T-helper 2 cell treated with Interferon-gamma antibody and Interleukin-4, amounts not matched to agents 100 ng/mL and 5 ng/mL, for 36 hours (primary cell): ENCODE results near the gene IFNL1. TPM values are rescaled to one million over a fixed set of nuclear protein-coding genes. Genes with fewer than 3 reads are reported as not detected.
"Not testable (repeated sequence)": the region's sequence is repeated elsewhere in the genome, so short reads cannot be mapped to it uniquely, and the experiment has no call there.

Experiments
- intact Hi-C: fragments of 100-400 bp; cut with micrococcal nuclease; formaldehyde crosslinking; loops from one replicate; pipeline ENCODE4 v1.15.1; 2023
- total RNA-seq: library from RNA; stranded (reverse); gene quantifications from 2 replicates; pipeline ENCODE4 v1.2.3, GENCODE V29; 2022

Gene IFNL1
- total RNA-seq, 1 donor from 2014 or later, result 0.25 TPM

DNA sequence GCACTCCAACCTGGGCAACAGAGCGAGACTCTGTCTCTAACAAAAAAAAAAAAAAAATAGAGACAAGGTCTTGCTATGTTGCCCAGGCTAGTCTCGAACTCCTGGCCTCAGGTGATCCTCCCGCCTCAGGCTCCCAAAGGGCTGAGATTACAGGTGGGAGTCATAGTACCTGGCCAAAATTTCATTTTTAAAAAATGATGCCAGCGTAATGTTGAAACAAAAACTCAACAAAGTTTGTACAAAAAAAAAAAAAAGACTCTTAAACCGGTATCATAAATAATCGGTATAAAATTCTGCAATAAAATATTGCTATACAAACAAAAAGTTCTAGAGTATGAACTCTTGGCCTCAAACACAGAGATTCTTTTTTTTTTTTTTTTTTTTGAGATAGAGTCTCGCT lies 36.1 kb downstream of the IFNL1 start:
- intact Hi-C loops, result no loop called here

DNA sequence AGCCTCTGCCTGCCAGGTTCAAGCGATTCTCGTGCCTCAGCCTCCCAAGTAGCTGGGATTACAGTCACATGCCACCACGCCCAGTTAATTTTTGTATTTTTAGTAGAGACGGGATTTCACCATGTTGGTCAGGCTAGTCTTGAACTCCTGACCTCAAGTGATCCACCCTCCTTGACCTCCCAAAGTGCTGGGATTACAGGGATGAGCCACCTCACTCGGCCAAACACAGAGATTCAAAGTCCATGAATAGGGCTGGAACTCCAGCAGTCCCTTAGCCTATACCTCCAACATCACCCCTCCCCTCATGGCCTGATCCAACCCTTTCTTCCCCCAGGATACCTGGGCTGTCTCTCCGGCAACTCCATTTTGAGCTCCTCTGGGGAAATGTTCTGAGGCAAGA lies 36.5 kb downstream of the IFNL1 start:
- intact Hi-C loops, result not testable (repeated sequence)

DNA sequence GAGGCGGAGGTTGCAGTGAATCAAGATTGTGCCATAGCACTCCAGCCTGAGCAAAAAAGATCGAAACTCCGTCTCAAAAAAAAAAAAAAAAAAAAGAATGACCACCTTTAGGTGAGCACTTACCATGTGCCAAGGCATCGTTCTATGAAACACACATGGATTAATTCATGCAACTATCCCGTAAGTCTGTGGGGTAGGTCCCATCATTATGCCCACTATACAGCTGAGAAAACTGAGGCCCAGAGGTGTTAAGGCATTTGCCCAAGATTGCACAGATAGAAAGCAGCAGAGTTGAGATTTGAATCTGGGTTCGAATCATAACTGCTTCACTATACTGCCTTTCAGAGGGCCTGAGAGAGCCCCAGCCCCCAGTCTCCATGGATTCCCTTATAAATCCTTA lies 37.3 kb downstream of the IFNL1 start:
- intact Hi-C loops, result no loop called here

DNA sequence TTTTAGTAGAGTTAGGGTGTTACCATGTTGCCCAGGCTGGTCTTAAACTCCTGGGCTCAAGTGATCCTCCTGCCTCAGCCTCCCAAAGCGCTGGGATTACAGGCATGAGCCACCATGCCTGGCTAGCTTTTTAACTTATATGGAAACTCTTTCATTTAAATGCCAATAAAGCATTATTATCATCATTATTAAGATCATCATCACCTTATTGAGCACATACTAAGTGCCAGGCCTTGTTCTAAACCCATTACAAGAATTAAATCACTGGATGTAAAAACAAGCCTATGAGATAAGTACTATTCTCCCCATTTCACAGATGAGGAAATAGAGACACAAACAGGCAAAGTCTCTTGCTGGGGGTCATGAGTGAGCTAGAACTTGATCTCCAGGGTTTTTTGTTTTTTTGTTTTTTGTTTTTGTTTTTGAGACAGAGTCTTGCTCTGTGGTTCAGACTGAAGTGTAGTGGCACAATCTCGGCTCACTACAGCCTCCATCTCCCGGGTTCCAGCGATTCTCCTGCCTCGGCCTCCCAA lies 38.3 kb downstream of the IFNL1 start:
- intact Hi-C loops, result no loop called here

- intact Hi-C loops, result loop anchor here (1.0 kb wide), 1 partner anchor 56 kb away; the partner anchor contains the start of genes MED29 and PAF1
These were observed 39.0 kb downstream of the IFNL1 start for GRCh38 chr19:39335168-39335548.

DNA sequence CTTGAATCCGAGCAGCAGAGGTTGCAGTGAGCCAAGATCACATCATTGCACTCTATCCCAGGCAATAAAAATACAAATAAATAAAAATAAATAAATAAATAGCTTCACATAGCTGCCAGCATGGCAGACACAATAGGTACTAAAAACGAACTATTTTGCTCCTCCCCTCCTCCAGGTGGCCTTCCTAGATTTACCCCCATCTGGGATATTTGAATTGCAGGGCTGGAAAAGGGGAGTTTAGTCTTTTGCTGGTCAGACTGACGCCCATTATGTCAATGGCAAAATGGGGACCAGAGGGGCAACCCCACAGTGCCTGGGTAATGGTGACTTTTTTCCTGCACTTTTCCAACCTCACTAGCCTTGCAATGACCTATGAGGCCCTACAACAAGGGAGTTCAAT lies 40.3 kb downstream of the IFNL1 start:
- intact Hi-C loops, result loop anchor here (2.0 kb wide), 1 partner anchor 212 kb away; the partner anchor contains the start of gene PAK4

DNA sequence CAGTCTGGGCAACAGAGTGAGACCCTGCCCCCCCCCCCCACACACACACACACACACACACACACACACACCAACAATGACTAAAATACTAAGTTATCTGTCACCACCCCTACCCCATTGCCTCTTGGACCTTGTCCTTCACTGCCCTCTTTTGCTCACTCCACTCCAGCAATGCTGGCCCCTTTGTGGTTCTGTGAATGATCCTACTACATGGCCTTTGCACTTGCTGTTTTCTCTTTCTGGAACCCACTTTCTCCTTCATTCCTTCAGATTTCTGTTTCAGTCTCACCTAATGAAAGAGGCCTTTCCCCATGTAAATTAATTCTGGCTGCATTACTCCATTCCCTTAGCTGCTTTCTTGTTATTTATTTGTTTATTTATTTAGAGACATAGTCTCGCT lies 43.5 kb downstream of the IFNL1 start:
- intact Hi-C loops, result no loop called here

GRCh38 chr19:39340156-39340555 lies 43.9 kb downstream of the IFNL1 start:
- intact Hi-C loops, result not testable (repeated sequence)

- intact Hi-C loops, result no loop called here
These were observed 45.0 kb downstream of the IFNL1 start for GRCh38 chr19:39341129-39341718.

- intact Hi-C loops, result loop anchor here (1.0 kb wide), 3 partner anchors 49 to 220 kb away; partner anchors contain the start of genes MED29, PAF1 and PLEKHG2
These were observed 45.8 kb downstream of the IFNL1 start, which contains the start of gene SAMD4B for GRCh38 chr19:39341719-39342604. SAMD4B (plus strand) TSS chr19:39342421; CDS start chr19:39356894, 14,473 bp downstream.

DNA sequence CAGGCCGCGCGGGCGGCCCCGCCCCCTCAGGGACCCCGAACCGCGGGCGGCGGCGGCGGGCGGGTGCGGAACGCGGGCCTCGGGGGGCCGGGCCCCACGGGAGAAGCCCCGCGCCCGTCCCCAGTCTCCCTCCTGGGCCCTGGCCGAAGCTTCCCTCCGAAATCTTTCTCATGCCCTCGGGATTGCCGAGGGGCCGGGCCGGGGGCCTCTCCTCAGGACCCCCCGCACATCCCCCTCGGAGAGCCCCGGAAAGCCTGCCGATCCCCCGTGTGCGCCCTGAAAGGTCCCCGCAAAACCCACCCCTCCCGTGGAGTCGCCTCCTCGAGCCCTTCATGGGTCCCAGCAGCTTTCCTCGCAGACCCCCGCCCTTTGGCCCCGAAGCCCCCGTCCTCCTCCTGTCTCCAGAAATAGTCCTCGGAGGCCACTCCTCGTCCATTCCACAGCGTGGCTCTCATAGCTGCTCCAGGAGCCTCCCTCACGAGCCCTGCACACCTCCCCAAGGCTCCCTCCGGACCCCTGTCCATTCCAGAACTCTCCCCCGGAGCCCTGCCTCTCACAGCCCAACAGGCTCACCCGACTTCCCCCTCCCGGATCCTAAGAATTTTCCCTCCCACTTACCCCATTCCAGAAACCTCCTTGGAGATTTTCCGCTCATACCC lies 46.6 kb downstream of the IFNL1 start:
- intact Hi-C loops, result loop anchor here (1.0 kb wide), 3 partner anchors 49 to 220 kb away; partner anchors contain the start of genes MED29, PAF1 and PLEKHG2

DNA sequence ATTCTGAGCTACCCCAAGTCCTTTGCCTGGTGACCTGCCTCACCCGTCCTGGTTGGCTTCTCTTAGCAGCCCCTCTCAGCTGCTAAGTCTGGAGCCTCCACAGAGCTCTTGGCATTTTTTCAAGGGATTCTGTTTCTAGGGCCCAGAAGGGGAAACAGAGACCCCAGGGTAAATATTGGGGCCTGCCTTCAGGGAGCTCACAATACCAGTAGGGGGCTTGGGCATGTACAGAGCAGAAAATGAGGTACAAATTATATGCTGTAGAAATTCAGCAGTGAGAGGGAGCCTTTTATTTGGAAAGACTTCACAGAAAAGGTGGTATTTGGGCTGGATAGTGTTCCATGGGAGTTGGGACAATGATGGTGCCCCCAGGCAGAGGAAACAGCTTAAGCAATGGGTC lies 49.7 kb downstream of the IFNL1 start:
- intact Hi-C loops, result no loop called here

GRCh38 chr19:39347332-39348164 lies 51.3 kb downstream of the IFNL1 start:
- intact Hi-C loops, result no loop called here

Other genes with a start within 250 kb of the IFNL1 start
- not detected in 2 replicates for gene ACP7, start 212.0 kb upstream of the IFNL1 start, total RNA-seq
- 15.5 and 16.3 TPM in 2 replicates for gene PAK4, start 170.6 kb upstream of the IFNL1 start, total RNA-seq
- not detected in 2 replicates for gene NCCRP1, start 99.4 kb upstream of the IFNL1 start, total RNA-seq
- gene SYCN, start 92.1 kb upstream of the IFNL1 start, total RNA-seq, result not detected in 2 replicates
- gene IFNL3, start 51.4 kb upstream of the IFNL1 start, total RNA-seq, result not detected in 2 replicates
- gene IFNL4, start 47.6 kb upstream of the IFNL1 start, total RNA-seq, result not detected in 2 replicates
- gene IFNL2, start 28.0 kb upstream of the IFNL1 start, total RNA-seq, result not detected in 2 replicates
- gene LRFN1, start 24.5 kb downstream of the IFNL1 start, total RNA-seq, result 4.3 and 4.8 TPM in 2 replicates
- 640 and 657 TPM in 2 replicates for gene GMFG, start 39.6 kb downstream of the IFNL1 start, total RNA-seq
- gene SAMD4B, start 46.0 kb downstream of the IFNL1 start, total RNA-seq, result 45.2 and 46.1 TPM in 2 replicates
- gene PAF1, start 94.7 kb downstream of the IFNL1 start, total RNA-seq, result 43.9 and 46.7 TPM in 2 replicates
- 35.3 and 35.8 TPM in 2 replicates for gene MED29, start 95.0 kb downstream of the IFNL1 start, total RNA-seq
- gene ZFP36, start 110.4 kb downstream of the IFNL1 start, total RNA-seq, result 74.0 and 79.7 TPM in 2 replicates
- gene PLEKHG2, start 116.3 kb downstream of the IFNL1 start, total RNA-seq, result 57.3 and 61.0 TPM in 2 replicates
- 2,392 and 2,430 TPM in 2 replicates for gene RPS16, start 139.5 kb downstream of the IFNL1 start, total RNA-seq
- gene SUPT5H, start 149.2 kb downstream of the IFNL1 start, total RNA-seq, result 150 and 153 TPM in 2 replicates
- 65.1 and 69.0 TPM in 2 replicates for gene TIMM50, start 184.4 kb downstream of the IFNL1 start, total RNA-seq
- 0.45 and 0.73 TPM in 2 replicates for gene DLL3, start 202.5 kb downstream of the IFNL1 start, total RNA-seq
- not detected in 2 replicates for gene SELENOV, start 218.7 kb downstream of the IFNL1 start, total RNA-seq
- 2.9 and 3.8 TPM in 2 replicates for gene EID2B, start 236.4 kb downstream of the IFNL1 start, total RNA-seq
- gene EID2, start 243.8 kb downstream of the IFNL1 start, total RNA-seq, result 14.3 and 15.8 TPM in 2 replicates